ENCODE measurements around the gene PPP1CB. TPM values are rescaled to one million over a fixed set of nuclear protein-coding genes. Genes with fewer than 3 reads are reported as not detected.

Gene PPP1CB
- total and polyA plus RNA-seq, 11 donors = 128 to 496 (median 404) TPM

DNA sequence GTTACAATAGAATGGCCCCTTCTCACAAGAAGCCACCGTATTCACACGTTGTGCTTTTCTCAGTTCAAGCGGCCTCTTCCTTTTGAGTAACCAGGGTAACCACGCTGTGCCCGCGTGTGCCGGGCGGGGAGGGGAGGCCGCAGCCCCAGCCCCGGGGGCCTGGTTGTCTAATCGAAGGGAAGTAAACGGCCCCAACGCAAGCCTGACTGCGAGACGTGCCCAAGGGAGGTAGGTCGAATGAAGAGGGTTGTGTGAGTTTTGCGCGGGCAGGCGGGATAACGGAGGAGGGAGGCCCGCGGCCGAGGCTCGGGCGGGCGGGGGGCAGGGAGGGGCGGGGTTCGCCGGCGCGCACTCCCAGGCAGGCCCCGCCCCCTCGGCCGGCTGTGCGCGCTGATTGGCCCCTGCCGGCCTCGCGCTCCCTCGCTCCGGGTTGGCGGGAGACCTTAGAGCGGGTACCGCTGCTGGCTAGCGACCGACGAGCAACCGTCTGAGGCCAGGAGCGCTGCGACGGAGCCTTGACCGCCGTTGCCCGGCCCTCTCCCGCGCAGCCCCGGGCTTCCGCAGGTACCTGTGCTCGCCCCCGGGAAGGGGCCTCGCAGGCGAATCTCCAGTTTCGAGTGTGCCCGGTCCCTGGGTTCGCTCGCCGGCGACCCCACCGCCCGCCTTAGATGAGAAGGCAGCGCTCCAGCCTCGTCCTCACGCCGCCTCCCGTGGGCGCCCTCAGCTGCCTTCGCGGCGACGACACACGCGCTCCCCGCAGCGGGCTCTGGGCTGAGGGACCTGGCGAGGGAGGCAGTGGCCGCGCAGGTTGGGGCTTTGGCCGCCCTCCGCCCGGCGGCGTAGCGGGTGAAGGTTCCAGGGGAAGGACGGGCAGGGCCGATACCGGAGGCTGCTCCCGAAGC, 59.0 kb downstream of the PPP1CB start, which contains the start of gene SPDYA:
SPDYA (plus strand) TSS at position 451 of the 902 bp plus-strand sequence. CDS start 5,181 bp downstream, outside the sequence.
- H3K4me1 ChIP-seq = peaks cover 0 to 16% (median 8%) of the 10 kb centered on the region in 12 donors
- peak; percentile 70 to 96 (median 95) for ATAC-seq
- peak; percentile 65 to 86 (median 77) for DNase-seq
- no peaks in the 10 kb centered on the region for H3K9me3 ChIP-seq
- 3 to 6% (median 4%) methylated on average over 35 to 97 of the region's 97 CpGs for WGBS, 4 donors
- no peaks in the 10 kb centered on the region for H3K27me3 ChIP-seq
- TF ChIP-seq POLR2A (IDR thresholded peaks at IDR 0.05) = no peak
- TF ChIP-seq, protein P1, sequence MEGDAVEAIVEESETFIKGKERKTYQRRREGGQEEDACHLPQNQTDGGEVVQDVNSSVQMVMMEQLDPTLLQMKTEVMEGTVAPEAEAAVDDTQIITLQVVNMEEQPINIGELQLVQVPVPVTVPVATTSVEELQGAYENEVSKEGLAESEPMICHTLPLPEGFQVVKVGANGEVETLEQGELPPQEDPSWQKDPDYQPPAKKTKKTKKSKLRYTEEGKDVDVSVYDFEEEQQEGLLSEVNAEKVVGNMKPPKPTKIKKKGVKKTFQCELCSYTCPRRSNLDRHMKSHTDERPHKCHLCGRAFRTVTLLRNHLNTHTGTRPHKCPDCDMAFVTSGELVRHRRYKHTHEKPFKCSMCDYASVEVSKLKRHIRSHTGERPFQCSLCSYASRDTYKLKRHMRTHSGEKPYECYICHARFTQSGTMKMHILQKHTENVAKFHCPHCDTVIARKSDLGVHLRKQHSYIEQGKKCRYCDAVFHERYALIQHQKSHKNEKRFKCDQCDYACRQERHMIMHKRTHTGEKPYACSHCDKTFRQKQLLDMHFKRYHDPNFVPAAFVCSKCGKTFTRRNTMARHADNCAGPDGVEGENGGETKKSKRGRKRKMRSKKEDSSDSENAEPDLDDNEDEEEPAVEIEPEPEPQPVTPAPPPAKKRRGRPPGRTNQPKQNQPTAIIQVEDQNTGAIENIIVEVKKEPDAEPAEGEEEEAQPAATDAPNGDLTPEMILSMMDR (IDR thresholded peaks at IDR 0.05) = peak in 1 of 12 donors; percentile 7
- H3K36me3 ChIP-seq = peaks cover 0 to 15% (median 10%) of the 10 kb centered on the region in 9 donors
- peak within 1 kb of the TSS; percentile 29 to 66 (median 56) for H3K4me3 ChIP-seq
- H3K27ac ChIP-seq = no peak within 1 kb of the TSS
- intact Hi-C loops (cut with DNase I) = loop anchor here in 1 of 10 donors (5.0 kb wide), 1 partner anchor 218 kb away; no protein-coding TSS in a partner anchor

DNA sequence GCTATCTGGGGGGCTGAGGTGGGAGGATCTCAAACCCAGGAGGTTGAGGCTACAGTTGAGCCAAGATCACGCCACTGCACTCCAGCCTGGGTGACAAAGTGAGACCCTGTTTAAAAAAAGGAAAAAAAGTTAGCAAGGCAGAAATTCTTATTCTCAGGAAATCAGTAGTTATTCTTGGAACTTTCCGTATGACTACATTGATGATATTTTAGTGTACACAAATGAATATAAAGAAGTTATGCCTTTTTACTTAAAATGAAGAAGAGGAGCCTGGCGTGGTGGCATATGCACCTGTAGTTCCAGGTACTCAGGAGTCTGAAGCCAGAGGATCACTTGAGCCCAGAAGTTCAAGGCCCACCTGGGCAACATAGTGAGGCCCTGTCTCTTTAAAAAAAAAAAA, 66.4 kb downstream of the PPP1CB start:
- Histone ChIP-seq H3K4me3 (no peak overlapping the region), H3K4me1 (peaks cover 0 to 3% (median 0%) of the 10 kb centered on the region in 12 donors), H3K27me3 (no peaks in the 10 kb centered on the region), H3K27ac (no peak overlapping the region), H3K9me3 (no peaks in the 10 kb centered on the region), H3K36me3 (no peaks in the 10 kb centered on the region)
- ATAC-seq = no peak
- 89 to 96% (median 91%) methylated on average over 3 of the region's 3 CpGs for WGBS, 4 donors
- no peak for DNase-seq
- intact Hi-C loops (cut with DNase I) = no loop called here
- TF ChIP-seq, protein P1 (IDR thresholded peaks at IDR 0.05) = no peak
- no peak for TF ChIP-seq POLR2A (IDR thresholded peaks at IDR 0.05)

DNA sequence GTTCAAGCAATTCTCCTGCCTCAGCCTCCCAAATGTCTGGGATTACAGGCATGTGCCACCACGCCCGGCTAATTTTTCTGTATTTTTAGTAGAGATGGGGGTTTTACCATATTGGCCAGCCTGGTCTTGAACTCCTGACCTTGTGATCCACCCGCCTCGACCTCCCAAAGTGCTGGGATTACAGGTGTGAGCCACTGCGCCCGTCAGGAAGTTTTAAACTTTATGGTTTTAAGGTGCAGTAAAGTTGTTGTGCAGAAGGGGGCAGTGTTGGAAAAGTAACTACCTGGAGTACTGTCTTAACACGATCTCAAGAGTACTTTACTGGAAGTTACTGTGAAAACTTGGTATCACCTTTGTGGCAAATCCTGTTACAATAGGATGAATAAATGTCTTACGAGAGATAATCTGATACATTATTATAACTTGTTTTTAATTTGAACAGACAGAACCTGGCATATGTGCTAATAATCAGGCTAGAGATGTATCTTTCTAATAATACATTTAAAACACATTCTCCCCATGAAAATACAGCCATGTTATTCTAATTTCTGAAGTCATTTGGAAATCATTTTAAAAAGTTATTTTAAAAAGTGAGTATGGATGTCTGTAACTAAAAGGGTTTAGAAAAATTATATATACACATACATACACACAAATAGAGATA, 69.8 kb downstream of the PPP1CB start:
- peak in 2 of 5 donors; percentile 18 to 25 for DNase-seq
- intact Hi-C loops (cut with DNase I) = loop anchor here in 3 of 10 donors (5.0 to 10.0 kb wide), 4 partner anchors 373 to 1253 kb away; no protein-coding TSS in a partner anchor

More for the DNA sequence above, 69.8 kb downstream of the PPP1CB start:
- H3K9me3 ChIP-seq = no peaks in the 10 kb centered on the region
- no peaks in the 10 kb centered on the region for H3K27me3 ChIP-seq
- peak in 3 of 4 donors; percentile 60 to 69 (median 67) for ATAC-seq
- H3K4me1 ChIP-seq = peaks cover 0 to 3% (median 0%) of the 10 kb centered on the region in 12 donors
- TF ChIP-seq POLR2A (IDR thresholded peaks at IDR 0.05) = no peak
- TF ChIP-seq, protein P1 (IDR thresholded peaks at IDR 0.05) = peak; percentile 51 to 76 (median 66)
- 0 to 10% (median 5%) methylated on average over 8 of the region's 8 CpGs for WGBS, 4 donors
- H3K4me3 ChIP-seq = no peak overlapping the region
- H3K36me3 ChIP-seq = no peaks in the 10 kb centered on the region
- no peak overlapping the region for H3K27ac ChIP-seq

Measured in heart left ventricle (tissue), 16 donors.